NT2/D1 (cell line): ENCODE results near the gene C6.

Source experiments
- SUZ12 ChIP-seq: IDR thresholded peaks from 2 replicates; pipeline ENCODE4 v1.6.1; 2011; ENCODE audit not compliant: insufficient read length, insufficient read depth; ENCODE audit errors: extremely low read depth
- YY1 ChIP-seq: IDR thresholded peaks from 2 replicates; pipeline ENCODE4 v1.6.1; 2011; ENCODE audit not compliant: insufficient read length, insufficient read depth
- ZNF274 ChIP-seq: IDR thresholded peaks from 2 replicates; pipeline ENCODE4 v1.6.1; 2011; ENCODE audit warnings: mild to moderate bottlenecking, low read depth, low read length

GRCh38 chr5:41115281-41115680 is 98.1 kb downstream of the C6 start:
- TF ChIP-seq YY1 (no peak), SUZ12 (no peak), ZNF274 (no peak)
